HG02642 (cell line): Measurements from ENCODE around the gene PBXIP1.
"Not testable (repeated sequence)": the region's sequence is repeated elsewhere in the genome, so short reads cannot be mapped to it uniquely, and the experiment has no call there.

Experiments
- ATAC-seq: cut with Tn5 transposase; IDR thresholded peaks from one replicate; pipeline ENCODE4 v1.9.1; 2021; ENCODE audit warnings: mild to moderate bottlenecking; ENCODE audit not compliant: unreplicated experiment, poor library complexity

The PBXIP1 gene

GRCh38 chr1:154955718-154956543 is at the start of gene PBXIP1:
Gene PBXIP1 (minus strand): TSS chr1:154956099. CDS start chr1:154953721, 2,378 bp downstream.
- peak; percentile 67 for ATAC-seq

- no peak for ATAC-seq
These were observed 49.4 kb upstream of the PBXIP1 start for GRCh38 chr1:155005076-155006011.

GRCh38 chr1:155004352-155005075 is 48.6 kb upstream of the PBXIP1 start:
- ATAC-seq: no peak

GRCh38 chr1:155003766-155004351 is 48.0 kb upstream of the PBXIP1 start:
- ATAC-seq: no peak

- no peak for ATAC-seq
These were observed 47.4 kb upstream of the PBXIP1 start for GRCh38 chr1:155003227-155003765.

- ATAC-seq: peak; percentile 2
These were observed 46.7 kb upstream of the PBXIP1 start, which contains the start of gene ZBTB7B for GRCh38 chr1:155002464-155003226. Gene ZBTB7B (plus strand): TSS chr1:155002802. CDS start chr1:155014661, 11,859 bp downstream.

GRCh38 chr1:155001675-155002463 is 46.0 kb upstream of the PBXIP1 start:
- peak; percentile 55 for ATAC-seq

- no peak for ATAC-seq
These were observed 45.5 kb upstream of the PBXIP1 start for GRCh38 chr1:155001425-155001674.

- peak; percentile 43 for ATAC-seq
These were observed 45.0 kb upstream of the PBXIP1 start for GRCh38 chr1:155000726-155001424.

- no peak for ATAC-seq
These were observed 44.5 kb upstream of the PBXIP1 start for GRCh38 chr1:155000411-155000725.

GRCh38 chr1:154999571-155000410 is 43.9 kb upstream of the PBXIP1 start:
- no peak for ATAC-seq

GRCh38 chr1:154998818-154999570 is 43.1 kb upstream of the PBXIP1 start:
- no peak for ATAC-seq

GRCh38 chr1:154998201-154998780 is 42.4 kb upstream of the PBXIP1 start:
- no peak for ATAC-seq

GRCh38 chr1:154996966-154997701 is 41.2 kb upstream of the PBXIP1 start:
- ATAC-seq: no peak

- not testable (repeated sequence) for ATAC-seq
These were observed 39.5 kb upstream of the PBXIP1 start for GRCh38 chr1:154995301-154995983.
